HG03280 (cell line): Measurements from ENCODE around the gene CDYL.

Experiments
- ATAC-seq: cut with Tn5 transposase; IDR thresholded peaks from one replicate; pipeline ENCODE4 v1.9.1; 2021; ENCODE audit warnings: mild to moderate bottlenecking, moderate library complexity; ENCODE audit not compliant: unreplicated experiment

Gene CDYL

GRCh38 chr6:4802312-4802935 is 26.2 kb downstream of the CDYL start:
- peak; percentile 56 for ATAC-seq

DNA sequence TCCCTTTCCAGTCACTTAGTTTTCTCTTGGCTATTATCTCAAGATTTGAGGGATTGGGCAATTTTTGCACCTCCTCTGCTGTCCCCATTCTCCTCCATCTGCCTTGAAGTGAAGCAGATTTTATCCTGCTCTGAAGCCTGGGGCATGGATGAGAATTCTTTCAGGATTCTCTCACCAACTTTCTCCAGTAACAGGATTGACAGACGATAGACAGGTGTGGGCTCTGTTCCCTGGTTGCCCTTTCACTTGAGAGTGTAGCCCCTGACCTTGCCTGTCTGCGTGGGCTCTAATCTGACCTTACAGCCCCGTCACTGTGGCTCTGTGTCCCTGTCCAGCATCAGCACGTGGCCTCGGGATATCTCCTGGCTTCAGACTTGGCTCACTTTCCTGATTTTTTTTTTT is 27.1 kb downstream of the CDYL start:
- no peak for ATAC-seq

GRCh38 chr6:4804095-4804494 is 27.9 kb downstream of the CDYL start:
- no peak for ATAC-seq

GRCh38 chr6:4805553-4806336 is 29.5 kb downstream of the CDYL start:
- no peak for ATAC-seq

DNA sequence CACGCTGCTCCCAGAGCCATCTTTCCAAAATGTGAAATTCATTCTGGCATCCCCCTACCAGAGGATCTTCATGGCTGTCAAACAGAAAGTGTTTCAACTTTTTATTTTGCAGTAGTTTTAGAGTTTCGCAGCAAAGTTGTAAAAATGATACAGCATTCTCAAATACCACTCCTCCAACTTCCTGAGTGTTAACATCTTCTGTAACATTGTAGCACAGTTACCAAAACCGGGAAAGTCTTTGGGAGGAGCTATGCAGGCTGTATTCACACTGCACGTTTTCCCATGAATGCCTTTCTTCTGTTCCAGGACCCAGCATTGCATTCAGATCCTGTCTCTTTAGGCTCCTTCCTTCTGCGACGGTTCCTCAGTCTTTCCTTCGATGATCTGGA is 30.1 kb downstream of the CDYL start:
- ATAC-seq = no peak

DNA sequence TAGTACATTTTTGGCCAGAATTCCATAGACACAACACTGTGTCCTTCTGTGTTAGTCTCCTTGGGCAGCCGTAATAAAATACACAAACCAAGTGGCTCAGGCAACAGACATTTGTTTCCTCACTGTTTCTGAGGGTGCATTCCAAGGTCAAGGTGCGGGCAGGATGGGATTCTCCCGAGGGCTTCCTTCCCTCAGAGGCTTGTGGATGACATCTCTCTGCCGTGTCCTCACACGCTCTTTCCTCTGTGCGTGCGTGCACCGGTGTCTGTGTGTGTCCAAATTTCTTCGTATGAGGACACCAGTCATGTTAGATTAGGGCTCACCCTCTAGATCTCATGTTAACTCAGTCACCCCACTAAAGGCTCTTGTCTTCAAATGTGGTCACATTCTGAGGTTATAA is 30.6 kb downstream of the CDYL start:
- no peak for ATAC-seq

DNA sequence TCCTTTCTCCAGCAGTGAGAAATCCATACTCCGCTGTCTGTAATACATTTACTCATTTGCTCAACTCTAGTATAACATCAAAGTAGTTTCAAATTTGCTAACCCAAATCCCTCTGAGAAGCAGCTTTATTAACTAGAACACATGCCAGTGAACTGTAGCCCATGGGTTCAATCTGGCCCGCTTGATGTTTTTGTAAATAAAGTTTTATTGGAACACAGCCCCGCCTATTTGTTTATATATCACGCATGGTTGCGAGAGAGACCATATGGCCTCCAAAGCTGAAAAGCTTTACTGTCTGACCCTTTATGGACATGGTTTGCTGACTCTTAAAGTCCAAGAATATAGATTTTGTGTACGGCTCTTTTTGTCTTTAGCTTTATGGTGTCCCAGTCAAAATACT is 32.2 kb downstream of the CDYL start:
- no peak for ATAC-seq

- no peak for ATAC-seq
These were observed 34.1 kb downstream of the CDYL start for GRCh38 chr6:4809999-4810918.

GRCh38 chr6:4812068-4812467 is 35.9 kb downstream of the CDYL start:
- ATAC-seq = no peak

DNA sequence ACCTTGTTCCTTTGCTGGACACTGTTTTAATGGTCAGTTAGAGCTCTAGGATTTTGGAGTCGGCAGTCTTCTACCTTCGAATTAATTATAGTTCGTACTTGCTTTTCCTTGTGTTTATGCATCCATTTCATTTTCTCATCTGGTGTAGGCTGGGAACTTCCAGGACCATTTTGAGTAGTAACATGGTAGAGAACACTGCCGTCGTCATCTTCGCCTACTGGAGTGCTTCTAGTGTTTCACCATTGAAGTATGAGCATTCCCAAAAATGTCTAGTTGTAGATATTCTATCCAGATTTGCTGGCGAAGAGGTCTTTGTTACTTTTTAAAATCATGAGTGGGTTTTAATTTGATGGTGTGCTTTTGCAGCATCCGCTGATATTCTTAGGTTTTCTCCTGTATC is 36.9 kb downstream of the CDYL start:
- ATAC-seq = no peak

GRCh38 chr6:4814212-4814611 is 38.0 kb downstream of the CDYL start:
- no peak for ATAC-seq

GRCh38 chr6:4814987-4815386 is 38.8 kb downstream of the CDYL start:
- ATAC-seq = no peak

- ATAC-seq = no peak
These were observed 39.4 kb downstream of the CDYL start for GRCh38 chr6:4815584-4815983.

DNA sequence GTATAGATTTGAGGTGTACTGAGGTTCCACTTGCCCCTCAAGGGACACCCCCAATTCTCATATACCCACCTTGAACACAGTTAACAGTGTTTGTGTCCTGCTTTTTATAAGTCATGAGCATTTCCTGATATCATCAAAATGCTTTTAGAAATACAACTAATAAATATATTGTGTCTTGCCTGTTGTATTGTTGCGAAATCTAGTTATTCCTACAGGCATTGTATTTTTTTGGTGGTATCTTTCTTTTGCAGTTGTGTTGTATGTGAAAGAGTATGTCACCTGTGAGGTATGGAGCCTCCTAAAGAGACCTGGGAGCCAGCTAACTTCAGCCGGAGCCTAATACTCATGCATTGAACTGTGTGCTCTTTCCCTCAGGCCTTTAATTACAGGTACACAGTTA is 40.7 kb downstream of the CDYL start:
- ATAC-seq = no peak

DNA sequence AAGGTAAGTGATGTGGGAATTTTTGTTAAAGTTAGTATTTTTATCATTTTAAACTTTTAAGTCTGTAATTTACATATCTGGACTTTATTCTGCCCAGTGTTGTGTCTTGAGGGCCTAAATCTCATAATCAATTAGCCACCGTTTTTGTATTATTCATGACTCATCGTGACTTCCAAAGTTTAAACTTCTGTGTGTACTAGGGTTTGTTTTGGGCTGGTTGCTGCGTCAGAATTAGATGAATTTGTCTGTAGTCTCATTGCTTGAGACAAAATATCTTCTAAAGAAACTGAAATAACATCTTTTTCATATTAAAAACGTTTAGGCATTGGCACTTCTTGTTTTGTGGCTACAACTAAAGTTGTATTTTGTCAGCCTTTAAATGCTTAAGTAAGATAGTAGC is 41.3 kb downstream of the CDYL start:
- ATAC-seq = no peak

DNA sequence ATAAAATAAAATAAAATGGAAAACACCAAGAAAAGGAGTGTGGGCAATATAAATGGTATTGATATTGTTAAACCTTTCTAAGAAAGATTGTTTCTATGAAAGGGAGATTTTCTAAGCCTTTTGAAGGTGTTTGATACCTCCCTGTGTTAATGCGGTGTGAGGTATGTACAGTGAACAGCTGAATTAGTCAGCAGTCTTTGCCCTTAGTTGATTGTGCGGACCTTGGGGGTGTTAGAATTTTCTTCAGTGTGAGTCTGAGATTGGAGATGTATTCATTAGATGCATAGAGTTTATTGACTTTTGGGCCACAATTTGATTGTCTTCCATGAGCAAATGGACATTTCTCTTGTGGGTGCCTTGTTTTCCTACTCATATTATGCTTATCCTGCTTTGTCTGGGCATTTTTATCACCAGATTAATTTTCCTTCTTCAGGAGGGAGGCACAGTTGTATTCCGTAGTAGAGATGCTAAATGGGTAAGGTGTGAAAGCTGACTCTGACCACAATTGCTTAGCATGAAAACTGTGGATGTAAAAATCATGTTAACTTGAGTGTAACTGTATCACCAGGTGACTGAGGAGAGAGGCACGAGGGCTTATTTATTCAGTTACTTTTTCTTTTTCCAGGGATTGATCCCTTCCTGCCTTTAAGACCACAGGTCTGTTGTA is 42.2 kb downstream of the CDYL start:
- no peak for ATAC-seq

DNA sequence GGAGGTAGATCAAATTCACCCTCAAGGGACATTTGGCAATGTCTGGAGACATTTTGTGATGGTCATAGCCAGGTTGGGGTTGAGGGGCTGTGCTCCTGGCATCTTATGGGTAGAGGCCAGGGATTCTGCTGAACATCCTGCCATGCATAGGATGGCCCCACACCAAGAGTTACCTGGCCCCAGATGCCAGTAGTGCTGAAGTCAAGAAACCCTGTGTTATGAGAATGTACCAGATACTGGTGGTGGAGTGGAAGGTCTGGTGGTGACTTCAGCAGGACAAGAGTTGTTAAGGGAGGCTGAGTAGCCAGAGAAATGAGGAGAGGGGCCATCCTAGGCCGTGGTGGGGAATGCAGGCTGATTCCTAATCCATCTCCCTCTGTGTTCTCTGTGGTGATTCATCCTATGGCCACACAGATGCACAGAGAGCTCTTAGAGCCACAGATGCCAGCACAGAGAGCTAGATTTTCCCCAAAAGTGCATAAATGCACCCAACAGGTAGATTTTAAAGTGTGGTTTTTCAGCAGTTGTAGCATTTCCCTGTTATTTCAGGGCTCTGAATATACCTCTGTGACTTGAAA is 43.6 kb downstream of the CDYL start:
- no peak for ATAC-seq

GRCh38 chr6:4820704-4821276 is 44.6 kb downstream of the CDYL start:
- no peak for ATAC-seq

DNA sequence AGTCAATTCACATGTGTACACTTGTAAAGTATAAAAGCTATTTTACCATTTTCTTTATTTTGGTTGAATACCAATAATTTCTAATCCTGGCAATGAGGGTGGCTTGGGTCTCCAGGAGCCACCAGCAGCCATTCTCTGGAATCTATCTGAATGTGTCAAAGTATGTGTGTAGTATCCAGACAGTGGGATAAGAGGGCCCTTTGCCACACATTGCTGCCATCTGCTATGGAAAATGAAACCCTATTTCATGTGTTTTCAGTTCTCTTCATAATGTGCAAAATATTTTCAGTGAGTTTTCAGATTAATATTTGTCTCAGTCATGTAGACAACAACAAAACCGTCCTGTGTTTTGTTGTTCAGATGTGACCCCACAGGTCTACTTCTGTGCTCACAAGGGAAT is 46.3 kb downstream of the CDYL start:
- ATAC-seq = no peak

GRCh38 chr6:4828187-4828698 is 52.0 kb downstream of the CDYL start:
- no peak for ATAC-seq
